K562 (cell line): Measurements from ENCODE around the gene CPLX1.

Experiments
- JUN ChIP-seq, 2 experiments: sonication (generic) in 1 of 2; formaldehyde crosslinking in 1 of 2; IDR thresholded peaks; 2 replicates each; pipeline versions ENCODE4 v1.6.1 to v1.8.0; 2012 to 2022; ENCODE audit warnings: borderline replicate concordance in 2 of 2, mild to moderate bottlenecking in 2 of 2, improper control_type of control experiment in 1 of 2, low read depth in 1 of 2, low read length in 1 of 2, missing genetic modification reagents in 1 of 2
- NR2C2 ChIP-seq, 2 experiments: fragments of 200-800 bp in 1 of 2; sonication (Bioruptor generic) in 1 of 2; sonication (generic) in 1 of 2; formaldehyde crosslinking in 1 of 2; IDR thresholded peaks; 2 replicates each; pipeline versions ENCODE4 v1.6.1 to v1.8.0; 2016 to 2022; ENCODE audit warnings: mild to moderate bottlenecking in 1 of 2, missing compliant biosample characterization in 1 of 2, missing genetic modification characterization in 1 of 2, missing genetic modification reagents in 1 of 2
- ZNF717 ChIP-seq: fragments of 250-450 bp; sonication (Bioruptor Pico); IDR thresholded peaks from 2 replicates; pipeline ENCODE4 v1.5.0; 2021

DNA sequence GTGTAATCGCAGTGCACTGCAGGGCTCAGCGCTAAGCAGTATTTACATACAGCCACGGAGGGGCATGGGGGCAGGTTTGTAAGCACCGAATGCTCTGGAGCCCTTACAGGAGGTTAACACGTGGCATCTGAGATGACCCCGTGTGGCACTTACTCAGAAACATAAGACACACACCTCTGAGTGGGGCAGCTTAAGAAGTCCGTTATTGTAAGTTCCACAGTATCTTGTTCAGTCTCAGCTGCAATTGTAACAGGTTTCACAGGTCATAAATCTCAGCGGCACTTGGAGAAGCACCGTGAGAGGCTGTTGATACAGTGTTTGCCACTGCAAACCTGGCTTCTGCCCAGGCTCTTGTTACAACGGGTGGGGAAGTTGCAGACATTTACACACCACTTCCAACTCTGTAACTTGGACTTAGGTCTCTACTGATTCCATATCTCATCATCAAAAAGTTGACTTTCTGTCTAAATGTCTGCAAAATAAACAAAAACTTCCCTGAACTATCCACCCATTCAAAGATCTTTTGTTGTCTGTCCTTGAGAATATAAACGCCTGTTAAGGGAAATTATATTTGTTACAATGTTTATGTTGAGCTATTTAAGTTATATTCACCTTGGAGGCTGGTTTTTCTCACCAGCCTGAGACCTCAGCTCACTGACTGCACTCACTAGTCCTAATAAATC is 10.3 kb downstream of the CPLX1 start:
- TF ChIP-seq JUN (IDR thresholded peaks at IDR 0.05; ENCODE audit: borderline replicate concordance, low read depth, low read length) (no peak), JUN (CRISPR knock-in tag; IDR thresholded peaks at IDR 0.05; ENCODE audit: borderline replicate concordance) (no peak), ZNF717 (no peak), NR2C2 (CRISPR knock-in tag; IDR thresholded peaks at IDR 0.05) (no peak), NR2C2 (tag; IDR thresholded peaks at IDR 0.05) (no peak)
